Prostate gland (tissue), 2 donors: Measurements from ENCODE around the gene FLT1. TPM values are rescaled to one million over a fixed set of nuclear protein-coding genes. Genes with fewer than 3 reads are reported as not detected.

Experiments used
- DNase-seq: peaks from one replicate; pipeline ENCODE4 v3.0.0-alpha.2; 2019; ENCODE audit warnings: low spot score
- H3K27ac ChIP-seq, 2 donors: fragments of 200-600 bp; sonication (generic); 2 replicates each; pipeline ENCODE4 v1.5.1; 2017 to 2019
- H3K27me3 ChIP-seq: fragments of 200-600 bp; sonication (generic); replicated peaks from 2 replicates; pipeline ENCODE4 v1.5.1; 2019; ENCODE audit not compliant: insufficient read depth
- H3K36me3 ChIP-seq, 2 donors: fragments of 200-600 bp; sonication (generic); 1 replicate in 1 of 2; 2 replicates in 1 of 2; pipeline versions ENCODE4 v1.5.1 to v1.8.1; 2017 to 2019
- H3K4me1 ChIP-seq: fragments of 200-600 bp; sonication (generic); replicated peaks from 2 replicates; pipeline ENCODE4 v1.5.1; 2019
- H3K4me3 ChIP-seq, 2 donors: fragments of 200-600 bp; sonication (generic); 2 replicates each; pipeline ENCODE4 v1.5.1; 2017 to 2019
- H3K9me3 ChIP-seq: fragments of 200-600 bp; sonication (generic); 2 replicates; pipeline ENCODE4 v1.5.1; 2017
- POLR2A ChIP-seq: fragments of 450-650 bp; IDR thresholded peaks from one replicate; pipeline ENCODE4 v1.6.1; 2016; ENCODE audit warnings: antibody characterized with exemption, mild to moderate bottlenecking
- POLR2AphosphoS5 ChIP-seq: sonication (generic); formaldehyde crosslinking; IDR thresholded peaks from one replicate; pipeline ENCODE4 v1.6.1; 2017; ENCODE audit warnings: antibody characterized with exemption
- WGBS: methylation state at CpG from one replicate; pipeline ENCODE4 v1.1.5; 2018; 5-methylcytosine and 5-hydroxymethylcytosine counted together
- intact Hi-C: fragments of 100-400 bp; cut with DNase I; formaldehyde crosslinking; loops from one replicate; pipeline ENCODE4 v1.14.2; 2022
- total RNA-seq, 2 donors: library from RNA; depleted of rRNA; stranded (reverse); fragments of >200 nt; gene quantifications; one replicate each; pipeline ENCODE4 v1.1.0, GENCODE V29; 2016
- TF ChIP-seq, protein P1 (sequence below), 4 experiments: fragments of 200-600 bp in 2 of 4; fragments of 450-650 bp in 2 of 4; sonication (generic) in 2 of 4; IDR thresholded peaks; 1 replicate in 3 of 4; 2 replicates in 1 of 4; pipeline ENCODE4 v1.5.1; 2016 to 2019; ENCODE audit warnings: antibody characterized with exemption in 4 of 4, mild to moderate bottlenecking in 2 of 4, moderate library complexity in 2 of 4

The FLT1 gene
- total RNA-seq, 2 donors from 2014 or later, result 9.1 to 27.0 TPM

DNA sequence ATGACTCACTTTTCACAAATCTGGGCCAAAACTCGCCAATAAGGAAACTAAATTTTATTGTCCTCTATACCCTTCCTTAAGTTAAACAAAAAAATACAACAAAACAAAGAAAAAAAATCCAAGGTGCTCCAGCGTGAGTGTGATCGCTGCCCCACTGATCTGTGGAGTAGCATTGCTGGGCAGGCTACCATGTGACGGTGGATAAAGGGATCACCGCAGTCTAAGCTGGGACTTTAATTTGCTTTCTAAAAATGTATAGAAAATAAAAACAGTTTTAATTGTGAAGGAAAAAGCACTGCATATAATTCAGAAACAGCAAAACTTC lies 92.9 kb downstream of the FLT1 start:
- Histone ChIP-seq H3K27me3 (no peaks in the 10 kb centered on the region), H3K9me3 (no peaks in the 10 kb centered on the region), H3K4me3 (no peak overlapping the region), H3K4me1 (no peaks in the 10 kb centered on the region), H3K27ac (no peak overlapping the region), H3K36me3 (no peaks in the 10 kb centered on the region)
- no peak for DNase-seq
- TF ChIP-seq POLR2AphosphoS5 (no peak), POLR2A (no peak)
- TF ChIP-seq, protein P1, sequence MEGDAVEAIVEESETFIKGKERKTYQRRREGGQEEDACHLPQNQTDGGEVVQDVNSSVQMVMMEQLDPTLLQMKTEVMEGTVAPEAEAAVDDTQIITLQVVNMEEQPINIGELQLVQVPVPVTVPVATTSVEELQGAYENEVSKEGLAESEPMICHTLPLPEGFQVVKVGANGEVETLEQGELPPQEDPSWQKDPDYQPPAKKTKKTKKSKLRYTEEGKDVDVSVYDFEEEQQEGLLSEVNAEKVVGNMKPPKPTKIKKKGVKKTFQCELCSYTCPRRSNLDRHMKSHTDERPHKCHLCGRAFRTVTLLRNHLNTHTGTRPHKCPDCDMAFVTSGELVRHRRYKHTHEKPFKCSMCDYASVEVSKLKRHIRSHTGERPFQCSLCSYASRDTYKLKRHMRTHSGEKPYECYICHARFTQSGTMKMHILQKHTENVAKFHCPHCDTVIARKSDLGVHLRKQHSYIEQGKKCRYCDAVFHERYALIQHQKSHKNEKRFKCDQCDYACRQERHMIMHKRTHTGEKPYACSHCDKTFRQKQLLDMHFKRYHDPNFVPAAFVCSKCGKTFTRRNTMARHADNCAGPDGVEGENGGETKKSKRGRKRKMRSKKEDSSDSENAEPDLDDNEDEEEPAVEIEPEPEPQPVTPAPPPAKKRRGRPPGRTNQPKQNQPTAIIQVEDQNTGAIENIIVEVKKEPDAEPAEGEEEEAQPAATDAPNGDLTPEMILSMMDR (IDR thresholded peaks at IDR 0.05), result no peak
- WGBS, result 74% methylated on average over 5 of the region's 5 CpGs
- intact Hi-C loops, result no loop called here

DNA sequence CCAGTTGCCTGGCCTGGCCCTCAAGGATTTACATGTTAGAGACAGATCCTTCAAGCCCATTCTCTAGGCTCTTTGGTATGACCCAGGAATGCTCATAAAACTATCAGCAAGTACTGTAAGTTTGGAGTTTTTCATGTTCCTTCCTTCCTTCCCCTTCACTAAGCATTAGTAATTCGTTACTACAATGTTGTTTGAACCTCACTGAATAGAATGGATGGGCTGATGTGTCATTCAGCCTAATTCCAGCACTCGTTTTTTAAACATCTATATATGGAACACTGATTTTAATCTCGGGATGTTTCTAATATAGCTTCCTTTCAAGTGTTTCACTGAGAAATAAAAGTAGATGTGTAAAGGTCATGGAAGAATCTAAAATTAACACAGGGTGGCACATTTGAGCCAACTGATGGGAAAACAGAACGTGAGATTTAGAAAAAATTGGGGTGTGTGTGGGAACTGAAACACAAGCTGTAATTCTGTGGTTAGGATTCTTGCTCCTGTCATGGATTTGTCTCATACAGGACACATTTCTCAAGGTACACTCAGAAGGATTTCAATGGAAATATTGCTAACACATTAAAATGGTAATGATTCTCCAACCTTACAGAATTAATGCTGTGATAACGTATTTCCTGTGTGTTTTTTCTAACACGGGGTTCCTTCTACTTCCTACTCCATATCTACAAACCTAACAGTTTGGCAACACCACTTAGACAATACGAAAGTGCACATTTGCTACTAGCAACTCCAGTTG lies 93.4 kb downstream of the FLT1 start:
- intact Hi-C loops, result no loop called here
- 40% methylated on average over 7 of the region's 7 CpGs for WGBS
- H3K36me3 ChIP-seq, result no peaks in the 10 kb centered on the region

DNA sequence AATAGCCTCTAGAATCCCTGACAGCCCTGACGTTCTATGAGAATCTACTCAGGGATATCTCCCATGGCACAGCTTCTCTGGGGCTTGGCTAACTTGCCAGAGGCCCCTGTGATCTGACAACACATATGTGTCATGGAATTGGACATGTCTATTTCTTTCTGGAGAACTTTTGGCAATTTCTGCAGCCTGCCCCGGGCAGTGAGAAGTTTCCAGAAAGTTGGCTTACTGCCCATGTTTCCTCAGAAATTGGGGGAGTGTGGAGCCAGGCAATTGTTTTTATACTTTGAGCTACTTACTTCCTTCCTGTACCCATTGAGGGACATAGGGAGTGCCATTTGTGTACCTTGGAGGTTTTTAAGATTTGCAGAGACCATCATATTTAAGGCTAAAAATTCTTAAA lies 98.9 kb downstream of the FLT1 start:
- no peak for DNase-seq
- H3K36me3 ChIP-seq, result no peaks in the 10 kb centered on the region
- TF ChIP-seq, protein P1 (IDR thresholded peaks at IDR 0.05), result no peak
- no peak for TF ChIP-seq POLR2AphosphoS5
- intact Hi-C loops, result no loop called here
- no peaks in the 10 kb centered on the region for H3K9me3 ChIP-seq
- no peaks in the 10 kb centered on the region for H3K27me3 ChIP-seq
- no peak overlapping the region for H3K4me3 ChIP-seq
- 34% methylated on average over 2 of the region's 2 CpGs for WGBS
- no peak overlapping the region for H3K27ac ChIP-seq
- H3K4me1 ChIP-seq, result no peaks in the 10 kb centered on the region

More for the DNA sequence above, 93.4 kb downstream of the FLT1 start:
- no peaks in the 10 kb centered on the region for H3K4me1 ChIP-seq
- no peak for DNase-seq
- TF ChIP-seq POLR2AphosphoS5 (no peak), POLR2A (no peak)
- TF ChIP-seq, protein P1 (IDR thresholded peaks at IDR 0.05), result no peak
- H3K4me3 ChIP-seq, result no peak overlapping the region
- no peaks in the 10 kb centered on the region for H3K27me3 ChIP-seq
- H3K9me3 ChIP-seq, result no peaks in the 10 kb centered on the region
- no peak overlapping the region for H3K27ac ChIP-seq

DNA sequence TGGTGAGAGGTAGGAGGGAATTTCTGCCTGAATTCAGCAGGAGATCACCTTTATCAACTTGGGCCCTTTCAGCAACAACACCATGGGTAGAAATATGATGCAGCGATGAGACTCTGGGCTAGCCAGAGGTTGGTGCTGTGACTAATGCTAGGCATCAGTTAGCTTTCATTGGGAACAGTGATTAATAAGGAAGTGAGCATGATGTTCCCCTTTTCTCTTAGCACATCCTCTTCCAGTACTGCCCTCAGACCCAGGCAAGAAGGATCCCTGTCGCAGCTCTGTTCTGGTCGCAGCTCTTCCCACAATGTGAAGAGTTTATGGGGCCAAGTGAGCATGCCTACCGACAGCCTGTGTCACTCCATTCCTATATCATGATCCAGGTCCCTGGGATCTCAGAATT lies 100.5 kb downstream of the FLT1 start:
- no peak for TF ChIP-seq POLR2AphosphoS5
- TF ChIP-seq, protein P1 (IDR thresholded peaks at IDR 0.05), result no peak
- TF ChIP-seq POLR2A, result no peak
- intact Hi-C loops, result no loop called here
- Histone ChIP-seq H3K4me3 (no peak overlapping the region), H3K27me3 (no peaks in the 10 kb centered on the region), H3K36me3 (no peaks in the 10 kb centered on the region), H3K4me1 (no peaks in the 10 kb centered on the region), H3K27ac (no peak overlapping the region), H3K9me3 (no peaks in the 10 kb centered on the region)
- 76% methylated on average over 4 of the region's 4 CpGs for WGBS
- no peak for DNase-seq

DNA sequence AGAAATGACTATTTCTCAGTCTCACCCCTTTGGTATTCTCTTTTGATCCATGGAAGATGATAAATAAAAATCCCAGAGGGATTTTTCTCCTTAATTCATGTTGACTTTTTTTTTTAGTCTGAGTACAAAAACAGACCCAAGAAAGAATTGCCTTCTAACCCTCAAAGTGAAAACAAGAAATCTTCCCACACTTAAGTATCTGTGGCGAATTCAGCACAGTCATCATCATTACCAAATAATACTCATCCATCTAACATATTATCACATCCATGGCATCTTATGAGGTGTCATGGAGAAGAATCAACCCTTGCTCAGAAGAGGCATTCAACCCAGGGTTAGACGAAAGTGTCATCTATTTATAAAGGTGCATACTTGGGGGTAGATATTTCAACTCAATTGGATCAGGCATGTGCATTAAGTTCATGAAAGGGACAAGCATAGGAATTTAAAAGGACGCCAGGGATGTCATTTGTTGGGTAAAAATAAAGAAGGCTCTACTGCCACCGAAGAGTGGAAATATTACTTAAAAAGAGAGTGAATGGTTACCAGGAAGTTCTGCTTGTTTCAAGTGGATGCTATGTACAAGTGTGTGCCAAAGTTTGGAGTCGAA lies 101.9 kb downstream of the FLT1 start:
- no peak overlapping the region for H3K27ac ChIP-seq
- H3K9me3 ChIP-seq, result no peaks in the 10 kb centered on the region
- H3K27me3 ChIP-seq, result no peaks in the 10 kb centered on the region
- no peak overlapping the region for H3K4me3 ChIP-seq
- TF ChIP-seq, protein P1 (IDR thresholded peaks at IDR 0.05), result no peak
- no peak for TF ChIP-seq POLR2AphosphoS5
- TF ChIP-seq POLR2A, result no peak
- intact Hi-C loops, result no loop called here
- DNase-seq, result no peak
- 91% methylated on average over 5 of the region's 5 CpGs for WGBS
- H3K36me3 ChIP-seq, result no peaks in the 10 kb centered on the region
- no peaks in the 10 kb centered on the region for H3K4me1 ChIP-seq
